Astrocyte of the cerebellum (primary cell): ENCODE results near the gene NINJ2.

Source experiments
- DNase-seq: peaks from one replicate; pipeline ENCODE4 v3.0.0-alpha.2; 2011; ENCODE audit warnings: low read depth
- H3K4me3 ChIP-seq: 2 replicates; pipeline ENCODE4 v1.5.1; 2011; ENCODE audit warnings: mild to moderate bottlenecking, low read depth, low read length, moderate library complexity
- in situ Hi-C: cut with HindIII; loops from 2 replicates; pipeline ENCODE4 v1.10.0; 2017; ENCODE audit warnings: low sequenced_read_pairs
- TF ChIP-seq, protein P1 (sequence below): IDR thresholded peaks from 2 replicates; pipeline ENCODE4 v1.5.1; 2012; ENCODE audit warnings: low read length, low read depth, moderate library complexity, mild to moderate bottlenecking; ENCODE audit errors: missing control alignments

NINJ2 gene

DNA sequence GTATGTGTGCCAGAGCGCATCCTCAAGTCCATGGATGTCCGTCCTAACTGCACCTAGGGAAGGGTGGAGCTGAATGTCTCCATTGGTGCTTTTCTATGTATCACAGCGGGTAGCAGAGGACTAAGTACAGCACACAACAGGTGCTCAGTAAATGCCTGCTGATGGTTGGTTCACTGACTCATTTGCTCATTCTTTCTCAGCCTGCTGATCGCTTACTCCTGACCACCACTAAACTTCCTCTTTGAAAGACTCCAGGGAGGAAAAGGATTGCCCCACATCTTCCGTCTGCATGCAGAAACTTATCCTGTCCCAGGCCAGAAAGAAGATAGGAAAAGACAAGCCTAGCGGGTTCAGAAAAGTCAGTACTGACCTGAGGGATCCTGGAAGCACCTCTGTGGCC, 137.2 kb downstream of the NINJ2 start:
- in situ Hi-C loops = no loop called here
- no peak for DNase-seq
- H3K4me3 ChIP-seq = no peak overlapping the region
- TF ChIP-seq, protein P1, sequence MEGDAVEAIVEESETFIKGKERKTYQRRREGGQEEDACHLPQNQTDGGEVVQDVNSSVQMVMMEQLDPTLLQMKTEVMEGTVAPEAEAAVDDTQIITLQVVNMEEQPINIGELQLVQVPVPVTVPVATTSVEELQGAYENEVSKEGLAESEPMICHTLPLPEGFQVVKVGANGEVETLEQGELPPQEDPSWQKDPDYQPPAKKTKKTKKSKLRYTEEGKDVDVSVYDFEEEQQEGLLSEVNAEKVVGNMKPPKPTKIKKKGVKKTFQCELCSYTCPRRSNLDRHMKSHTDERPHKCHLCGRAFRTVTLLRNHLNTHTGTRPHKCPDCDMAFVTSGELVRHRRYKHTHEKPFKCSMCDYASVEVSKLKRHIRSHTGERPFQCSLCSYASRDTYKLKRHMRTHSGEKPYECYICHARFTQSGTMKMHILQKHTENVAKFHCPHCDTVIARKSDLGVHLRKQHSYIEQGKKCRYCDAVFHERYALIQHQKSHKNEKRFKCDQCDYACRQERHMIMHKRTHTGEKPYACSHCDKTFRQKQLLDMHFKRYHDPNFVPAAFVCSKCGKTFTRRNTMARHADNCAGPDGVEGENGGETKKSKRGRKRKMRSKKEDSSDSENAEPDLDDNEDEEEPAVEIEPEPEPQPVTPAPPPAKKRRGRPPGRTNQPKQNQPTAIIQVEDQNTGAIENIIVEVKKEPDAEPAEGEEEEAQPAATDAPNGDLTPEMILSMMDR = no peak

DNA sequence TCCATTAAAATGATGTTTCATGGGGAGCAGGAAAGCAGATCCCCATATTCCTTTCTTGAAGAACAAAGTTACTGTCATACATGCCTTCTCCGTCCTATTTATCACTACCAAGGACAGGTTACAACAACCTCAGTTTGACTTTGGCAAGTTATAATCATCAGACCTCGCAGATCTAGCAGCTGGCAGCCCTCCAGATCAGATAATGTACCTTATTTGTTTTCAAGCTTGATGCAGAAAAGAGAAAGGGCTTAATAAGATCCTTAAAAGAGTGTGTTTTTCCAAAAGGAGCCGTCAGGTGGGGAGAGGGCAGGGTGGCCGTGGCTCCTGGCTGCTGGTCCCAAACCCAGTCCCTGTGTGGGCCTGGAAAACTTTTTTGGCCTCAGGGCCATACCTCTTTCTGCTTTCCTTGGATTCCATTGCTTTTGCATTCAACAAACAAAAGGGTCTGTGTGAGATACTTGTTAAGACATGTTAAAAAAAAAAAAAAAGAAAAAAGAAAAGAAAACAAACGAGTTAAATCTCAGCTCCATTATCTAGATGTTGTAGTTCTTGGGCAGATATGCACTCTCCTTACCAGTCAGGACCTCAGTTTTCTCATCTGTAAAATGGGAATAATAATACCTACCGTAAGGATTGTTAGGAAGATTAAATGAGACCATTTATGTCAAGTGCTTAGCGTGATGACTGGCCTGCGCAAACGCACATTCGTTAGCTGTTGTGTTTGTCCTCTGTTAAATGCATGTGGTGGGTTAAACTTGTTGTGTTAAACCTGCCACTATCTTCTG, 138.9 kb downstream of the NINJ2 start:
- DNase-seq = no peak
- in situ Hi-C loops = no loop called here
- H3K4me3 ChIP-seq = no peak overlapping the region
- TF ChIP-seq, protein P1 = no peak

DNA sequence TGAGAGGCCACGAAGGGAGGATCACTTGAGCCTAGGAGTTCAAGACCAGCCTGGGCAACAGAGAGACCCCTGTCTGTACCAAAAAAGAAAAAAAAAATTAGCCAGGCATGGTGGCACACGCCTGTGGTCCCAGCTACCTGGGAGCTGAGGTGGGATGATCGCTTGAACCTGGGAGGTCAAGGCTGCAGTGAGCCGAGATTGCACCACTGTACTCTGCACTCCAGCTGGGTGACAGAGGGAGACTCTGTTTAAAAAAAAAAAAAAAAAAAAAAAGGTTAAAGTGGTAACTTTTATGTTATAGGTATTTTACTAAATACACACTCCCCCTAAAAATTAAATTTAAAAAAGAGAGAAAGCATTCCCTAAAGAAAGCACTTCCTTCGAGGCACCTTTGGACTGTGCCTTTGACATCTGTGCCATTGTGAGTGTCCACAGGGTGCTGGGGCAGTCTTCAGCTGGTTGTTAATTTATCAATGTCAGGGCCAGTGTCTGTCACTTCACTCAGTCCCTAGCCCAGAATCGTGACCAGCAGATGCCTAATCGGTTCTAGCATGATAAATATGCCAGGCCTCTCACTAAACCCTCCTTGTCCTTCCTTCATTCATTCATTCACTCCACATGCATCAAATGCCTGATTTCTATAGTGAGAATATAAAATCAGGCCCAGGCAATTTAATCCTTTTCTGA, 140.4 kb downstream of the NINJ2 start:
- in situ Hi-C loops = no loop called here
- no peak overlapping the region for H3K4me3 ChIP-seq
- no peak for DNase-seq
- TF ChIP-seq, protein P1 = no peak

DNA sequence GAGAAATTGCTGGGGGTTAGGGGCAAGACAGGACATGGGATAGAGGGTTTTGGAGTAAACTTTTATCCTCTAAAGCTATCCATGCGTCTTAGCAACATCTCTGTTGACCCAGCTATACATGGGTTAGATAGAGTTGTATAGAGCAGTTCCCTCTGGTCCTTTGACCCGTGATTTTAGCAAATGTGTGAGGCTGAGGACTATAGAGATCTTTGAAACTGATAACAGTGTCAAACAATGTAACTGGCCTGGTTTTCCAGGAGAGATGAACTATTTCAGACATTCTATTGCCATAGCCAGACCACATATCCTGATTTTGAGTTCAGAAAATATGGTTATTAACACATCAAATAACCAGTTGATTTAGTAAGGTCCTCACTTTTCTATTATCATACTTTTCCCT, 143.1 kb downstream of the NINJ2 start:
- DNase-seq = no peak
- H3K4me3 ChIP-seq = no peak overlapping the region
- in situ Hi-C loops = no loop called here
- TF ChIP-seq, protein P1 = no peak

DNA sequence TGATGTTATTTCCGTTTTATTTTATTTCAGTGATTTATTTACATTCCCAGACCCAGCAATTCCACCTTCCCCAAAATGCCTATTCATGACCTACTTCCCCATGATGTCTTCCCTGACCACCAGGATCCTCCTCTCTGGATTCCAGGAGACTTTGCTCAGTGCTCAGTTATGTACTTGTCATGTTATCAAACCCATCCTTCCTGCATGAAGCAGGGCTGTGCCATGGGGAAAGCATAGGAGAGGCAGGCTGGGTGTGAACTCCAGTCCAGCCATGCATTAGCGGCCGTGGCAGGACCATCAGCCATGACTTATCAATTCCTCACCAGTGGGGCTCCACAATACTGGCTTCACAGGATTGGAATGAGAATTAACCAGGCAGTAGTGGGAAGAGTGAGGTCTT, 145.7 kb downstream of the NINJ2 start:
- DNase-seq = no peak
- H3K4me3 ChIP-seq = no peak overlapping the region
- in situ Hi-C loops = loop anchor here (5.0 kb wide), 1 partner anchor 85 kb away; no protein-coding TSS in a partner anchor
- TF ChIP-seq, protein P1 = no peak
